AG09319 (cell line): ENCODE measurements around the gene PKMYT1.
A peak's percentile ranks its signal among the peaks of the same experiment; 100 is the strongest.

Experiments used
- DNase-seq: peaks from one replicate; pipeline ENCODE4 v3.0.0-alpha.2; 2010; ENCODE audit warnings: low read depth; ENCODE audit errors: extremely low read depth
- CTCF ChIP-seq: IDR thresholded peaks from 2 replicates; pipeline ENCODE4 v1.5.1; 2011; ENCODE audit warnings: low read depth, mild to moderate bottlenecking, inconsistent platforms, low read length, moderate library complexity

PKMYT1 gene

DNA sequence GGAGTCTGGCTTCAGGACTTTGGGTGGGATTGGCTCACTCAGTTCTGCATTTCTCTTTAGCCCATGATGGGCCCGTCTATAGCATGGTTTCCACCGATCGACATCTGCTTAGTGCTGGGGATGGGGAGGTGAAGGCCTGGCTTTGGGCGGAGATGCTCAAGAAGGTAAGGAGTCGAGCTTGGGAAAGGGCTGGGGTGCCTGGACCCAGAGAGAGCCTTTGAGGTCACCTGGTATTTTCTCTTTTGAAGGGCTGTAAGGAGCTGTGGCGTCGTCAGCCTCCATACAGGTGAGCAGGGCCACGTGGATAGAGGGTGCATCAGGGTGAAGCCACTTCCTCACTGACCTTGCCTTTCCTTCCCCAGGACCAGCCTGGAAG, 45.7 kb upstream of the PKMYT1 start:
- TF ChIP-seq CTCF = no peak
- no peak for DNase-seq

- no peak for DNase-seq
- TF ChIP-seq CTCF = no peak
These were observed 45.1 kb upstream of the PKMYT1 start for GRCh38 chr16:3025032-3026002.

DNA sequence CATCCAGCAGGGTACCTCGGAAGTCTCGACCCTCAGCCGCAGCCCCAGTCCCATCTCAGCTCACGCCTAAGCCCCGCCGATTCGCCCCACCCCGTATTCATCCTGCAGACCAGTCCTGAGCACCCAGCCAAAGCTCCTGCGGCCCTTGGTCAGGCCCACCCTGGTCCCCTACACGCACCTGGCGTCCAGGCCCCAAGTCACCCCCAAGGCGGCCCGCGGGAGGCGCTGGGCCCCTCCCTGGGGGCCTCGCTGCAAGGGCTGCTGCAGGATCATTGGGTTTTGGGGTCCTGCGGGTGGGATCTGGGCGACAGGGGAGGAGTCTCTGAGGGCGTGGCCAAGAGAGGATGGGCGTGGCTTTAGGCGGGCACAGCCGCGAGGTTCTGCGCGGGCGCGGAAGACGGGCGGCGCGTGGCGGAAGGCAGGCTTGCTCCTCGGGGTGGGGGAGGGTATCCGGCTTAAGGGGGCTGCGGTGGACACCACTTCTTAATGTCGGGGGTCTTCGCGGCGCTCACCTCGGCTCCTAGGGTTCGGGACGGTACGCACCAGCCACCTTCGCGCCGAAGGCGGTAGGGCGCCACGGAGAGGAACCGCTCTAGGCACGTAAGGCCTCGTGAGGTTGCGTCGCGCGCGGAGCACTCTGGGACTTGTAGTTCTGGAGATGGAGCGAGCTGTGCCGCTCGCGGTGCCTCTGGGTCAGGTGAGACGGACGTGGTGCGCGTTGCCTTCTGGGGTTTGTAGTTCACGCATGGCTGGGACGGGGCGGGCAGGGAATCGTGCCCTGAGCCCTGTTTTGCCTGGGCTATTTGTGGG, 43.6 kb upstream of the PKMYT1 start, which contains the start of the genes HCFC1R1 and THOC6:
Gene HCFC1R1 (minus strand): TSS at position 274 of the 810 bp plus-strand sequence. CDS start 1 bp downstream, at position 273.
Gene THOC6 (plus strand): TSS at position 367 of the 810 bp plus-strand sequence. CDS start 292 bp downstream, at position 659.
- TF ChIP-seq CTCF = no peak; the same call in 1 of the 2 replicates
- DNase-seq = peak; percentile 92

- no peak for TF ChIP-seq CTCF
- DNase-seq = no peak
These were observed 43.1 kb upstream of the PKMYT1 start for GRCh38 chr16:3023415-3023668.

DNA sequence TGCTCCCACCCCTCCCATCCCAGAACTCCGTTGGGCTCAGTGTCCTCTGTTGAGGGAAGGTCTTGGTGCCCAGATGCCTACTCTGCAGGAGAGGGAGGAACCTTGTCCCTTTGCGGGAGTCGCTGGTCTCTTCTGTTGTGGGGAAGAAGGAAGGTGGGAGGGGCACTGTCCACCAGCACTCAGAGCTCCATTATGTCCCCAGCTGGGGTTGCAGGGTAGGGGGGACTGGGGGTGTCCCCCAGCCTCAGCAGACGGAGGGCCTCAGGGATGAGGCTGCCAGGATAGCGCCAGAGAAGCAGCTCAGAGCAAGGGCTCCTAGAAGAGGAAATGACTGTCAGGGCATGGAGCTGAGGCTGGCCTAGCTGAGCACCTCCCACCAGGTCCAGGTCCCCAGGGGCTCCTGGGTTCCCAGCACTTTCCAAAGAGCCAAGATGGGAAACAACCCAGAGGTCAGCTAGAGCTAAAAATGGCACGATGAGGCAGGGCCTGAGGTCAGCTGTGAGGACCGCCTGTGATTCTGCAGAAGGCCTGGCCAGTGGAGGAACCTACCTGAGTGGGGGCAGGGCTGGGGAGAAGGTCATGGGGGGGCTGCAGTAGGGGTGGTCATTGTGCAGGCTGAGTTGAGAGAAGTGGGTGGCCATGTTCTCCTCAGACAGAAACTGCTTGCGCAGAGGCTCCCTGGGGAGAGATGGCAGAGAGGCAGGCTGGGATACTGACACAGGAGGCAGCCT, 42.6 kb upstream of the PKMYT1 start:
- DNase-seq = no peak
- no peak for TF ChIP-seq CTCF

DNA sequence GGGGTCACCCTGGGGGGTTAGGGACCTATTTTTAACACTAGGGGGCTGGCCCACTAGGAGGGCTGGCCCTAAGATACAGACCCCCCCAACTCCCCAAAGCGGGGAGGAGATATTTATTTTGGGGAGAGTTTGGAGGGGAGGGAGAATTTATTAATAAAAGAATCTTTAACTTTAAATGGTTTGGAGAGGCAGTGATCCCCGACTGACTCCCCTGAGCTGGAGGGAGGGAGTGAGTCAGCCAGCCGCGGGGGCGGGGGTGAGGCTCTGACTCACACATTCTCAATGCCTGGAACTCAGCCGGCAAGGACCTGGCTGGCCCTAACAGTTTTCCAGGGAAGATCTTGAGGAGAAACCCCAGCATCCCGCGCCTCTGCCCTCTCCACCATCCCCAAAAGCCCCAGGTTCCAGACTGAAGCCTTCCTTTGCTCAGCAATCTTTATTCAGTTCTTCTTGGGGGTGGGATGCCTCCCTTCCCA, 42.0 kb upstream of the PKMYT1 start:
- TF ChIP-seq CTCF = no peak
- peak; percentile 89 for DNase-seq
